Raji (cell line): Measurements from ENCODE around the gene STAB1.
A peak's percentile ranks its signal among the peaks of the same experiment; 100 is the strongest.

Experiments used
- POLR2A ChIP-seq: IDR thresholded peaks from 2 replicates; pipeline ENCODE4 v1.6.1; 2011; ENCODE audit warnings: low read depth, low read length, control low read depth; ENCODE audit not compliant: insufficient read depth

STAB1 gene

DNA sequence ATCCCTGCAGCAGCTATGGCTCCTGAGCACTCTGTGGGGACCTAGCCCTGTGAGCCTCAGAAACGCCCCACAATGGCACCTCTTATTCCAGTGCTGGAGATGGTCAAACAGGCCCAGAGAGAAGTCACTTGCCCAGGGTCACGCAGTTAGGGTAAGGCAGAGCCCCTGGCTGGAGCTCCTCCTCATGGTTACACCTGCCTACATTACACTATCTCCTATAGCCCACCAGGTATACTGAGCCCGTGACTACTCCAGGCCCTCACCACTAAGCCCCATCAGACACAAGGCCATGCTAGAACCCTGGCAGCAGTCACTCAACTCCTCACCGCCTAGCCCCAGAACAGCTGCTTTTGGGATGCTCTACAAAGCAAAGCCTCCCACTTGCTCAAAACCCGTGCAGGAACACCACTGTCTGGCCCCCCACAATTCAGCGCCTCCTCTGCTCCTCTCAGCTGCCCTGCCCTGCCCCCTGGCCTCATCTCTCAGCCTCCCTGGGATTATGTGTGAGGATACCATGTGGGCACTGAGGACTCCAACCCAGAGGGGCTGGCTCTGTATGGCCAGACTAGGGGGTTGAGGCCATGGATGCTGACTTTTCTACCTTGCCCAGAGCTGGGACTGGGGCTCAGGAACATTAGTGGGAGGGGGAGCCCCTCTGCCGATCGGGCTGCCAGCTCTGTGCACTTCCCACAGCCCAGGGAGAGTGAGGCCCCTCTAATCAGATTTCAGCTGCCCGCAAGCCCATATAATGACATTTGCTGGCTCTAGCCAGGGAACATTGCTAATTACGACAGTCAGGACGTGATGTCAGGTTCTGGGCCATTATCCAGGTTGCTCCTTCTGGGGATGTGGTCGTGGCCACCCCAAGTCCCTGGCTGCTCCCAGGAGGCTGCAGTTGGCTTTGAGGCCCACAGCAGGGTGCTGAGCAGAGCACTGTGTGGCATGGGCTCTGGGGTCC lies 34.5 kb downstream of the STAB1 start:
- TF ChIP-seq POLR2A, result no peak

- no peak for TF ChIP-seq POLR2A
Observed at GRCh38 chr3:52530918-52531826, 36.0 kb downstream of the STAB1 start.

- no peak for TF ChIP-seq POLR2A
Observed at GRCh38 chr3:52531860-52532516, 36.9 kb downstream of the STAB1 start.

GRCh38 chr3:52532517-52532837 lies 37.3 kb downstream of the STAB1 start:
- TF ChIP-seq POLR2A, result no peak

- TF ChIP-seq POLR2A, result no peak; the same call in 1 of the 2 replicates
Observed at GRCh38 chr3:52532838-52533622, 37.9 kb downstream of the STAB1 start.

- peak; percentile 40 for TF ChIP-seq POLR2A
Observed at GRCh38 chr3:52533623-52534280, 38.6 kb downstream of the STAB1 start, which contains the start of gene NT5DC2. NT5DC2 (minus strand) TSS chr3:52533857; CDS start chr3:52533737, 120 bp downstream.

GRCh38 chr3:52534281-52535183 lies 39.4 kb downstream of the STAB1 start:
- no peak for TF ChIP-seq POLR2A

DNA sequence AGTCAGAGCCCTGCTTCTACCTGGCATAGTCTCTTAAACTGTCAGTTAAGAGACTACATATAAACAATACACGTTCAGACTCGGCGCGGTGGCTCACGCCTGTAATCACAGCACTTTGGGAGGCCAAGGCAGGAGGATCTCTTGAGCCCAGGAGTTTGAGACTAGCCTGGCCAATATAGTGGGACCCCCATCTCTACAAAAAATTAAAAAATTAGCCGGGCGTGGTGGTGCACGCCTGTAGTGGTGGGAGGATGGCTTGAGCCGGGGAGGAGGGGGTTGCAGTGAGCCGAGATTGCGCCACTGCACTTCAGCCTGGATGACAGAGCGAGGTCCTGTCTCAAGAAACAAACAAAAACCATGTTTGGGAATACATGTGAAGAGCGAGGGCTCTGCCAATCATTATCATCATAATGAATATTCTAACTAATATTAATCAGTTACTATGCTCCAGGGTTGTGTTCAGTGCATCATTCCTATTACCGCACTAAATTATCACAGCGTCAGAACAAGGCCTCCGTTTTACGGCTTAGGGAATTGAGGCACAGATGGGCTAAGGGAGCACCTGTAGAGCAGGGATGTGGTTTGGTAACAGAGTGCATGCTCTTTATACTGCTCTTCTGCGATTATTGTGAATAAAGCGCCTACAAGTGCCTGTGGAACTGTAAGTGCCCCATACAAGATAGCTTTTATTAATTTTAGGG lies 40.4 kb downstream of the STAB1 start:
- TF ChIP-seq POLR2A, result no peak

GRCh38 chr3:52536112-52536368 lies 40.9 kb downstream of the STAB1 start:
- TF ChIP-seq POLR2A, result no peak

GRCh38 chr3:52536369-52537164 lies 41.4 kb downstream of the STAB1 start, which contains the start of gene UQCC5:
UQCC5 (plus strand) TSS chr3:52536605; CDS start chr3:52536756, 151 bp downstream.
- peak; percentile 99 for TF ChIP-seq POLR2A

DNA sequence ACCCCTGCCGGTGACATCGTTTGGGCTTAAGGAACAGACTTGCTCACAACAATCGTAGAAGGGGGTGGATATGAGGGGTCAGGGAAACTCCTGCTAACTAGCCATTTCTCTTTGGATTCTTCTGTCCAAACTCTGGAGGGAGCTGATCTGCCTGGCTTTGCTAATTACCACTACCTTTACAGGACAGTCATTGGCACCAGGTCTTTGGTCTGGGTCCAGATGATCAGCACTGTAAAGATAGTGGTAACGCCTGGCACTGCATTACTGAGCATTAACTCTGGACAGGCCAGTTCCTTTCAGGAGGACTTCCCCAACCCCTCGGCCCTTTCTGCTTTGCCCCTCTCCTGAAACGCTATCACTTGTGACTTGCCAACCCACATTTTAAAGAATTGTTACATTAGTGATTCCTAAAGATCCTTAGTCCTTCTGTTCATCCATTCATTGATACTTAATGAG lies 42.1 kb downstream of the STAB1 start:
- no peak for TF ChIP-seq POLR2A
